NCI-H446 treated with DMSO at 0.1 percent for 48 hours (cell line): Measurements from ENCODE around the gene KCTD14.
"Not testable (repeated sequence)": the region's sequence is repeated elsewhere in the genome, so short reads cannot be mapped to it uniquely, and the experiment has no call there.

Experiments
- DNase-seq: peaks from one replicate; lab custom pipeline; 2025; lab: John Stamatoyannopoulos, UW

KCTD14 gene, protein sequence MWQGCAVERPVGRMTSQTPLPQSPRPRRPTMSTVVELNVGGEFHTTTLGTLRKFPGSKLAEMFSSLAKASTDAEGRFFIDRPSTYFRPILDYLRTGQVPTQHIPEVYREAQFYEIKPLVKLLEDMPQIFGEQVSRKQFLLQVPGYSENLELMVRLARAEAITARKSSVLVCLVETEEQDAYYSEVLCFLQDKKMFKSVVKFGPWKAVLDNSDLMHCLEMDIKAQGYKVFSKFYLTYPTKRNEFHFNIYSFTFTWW

DNA sequence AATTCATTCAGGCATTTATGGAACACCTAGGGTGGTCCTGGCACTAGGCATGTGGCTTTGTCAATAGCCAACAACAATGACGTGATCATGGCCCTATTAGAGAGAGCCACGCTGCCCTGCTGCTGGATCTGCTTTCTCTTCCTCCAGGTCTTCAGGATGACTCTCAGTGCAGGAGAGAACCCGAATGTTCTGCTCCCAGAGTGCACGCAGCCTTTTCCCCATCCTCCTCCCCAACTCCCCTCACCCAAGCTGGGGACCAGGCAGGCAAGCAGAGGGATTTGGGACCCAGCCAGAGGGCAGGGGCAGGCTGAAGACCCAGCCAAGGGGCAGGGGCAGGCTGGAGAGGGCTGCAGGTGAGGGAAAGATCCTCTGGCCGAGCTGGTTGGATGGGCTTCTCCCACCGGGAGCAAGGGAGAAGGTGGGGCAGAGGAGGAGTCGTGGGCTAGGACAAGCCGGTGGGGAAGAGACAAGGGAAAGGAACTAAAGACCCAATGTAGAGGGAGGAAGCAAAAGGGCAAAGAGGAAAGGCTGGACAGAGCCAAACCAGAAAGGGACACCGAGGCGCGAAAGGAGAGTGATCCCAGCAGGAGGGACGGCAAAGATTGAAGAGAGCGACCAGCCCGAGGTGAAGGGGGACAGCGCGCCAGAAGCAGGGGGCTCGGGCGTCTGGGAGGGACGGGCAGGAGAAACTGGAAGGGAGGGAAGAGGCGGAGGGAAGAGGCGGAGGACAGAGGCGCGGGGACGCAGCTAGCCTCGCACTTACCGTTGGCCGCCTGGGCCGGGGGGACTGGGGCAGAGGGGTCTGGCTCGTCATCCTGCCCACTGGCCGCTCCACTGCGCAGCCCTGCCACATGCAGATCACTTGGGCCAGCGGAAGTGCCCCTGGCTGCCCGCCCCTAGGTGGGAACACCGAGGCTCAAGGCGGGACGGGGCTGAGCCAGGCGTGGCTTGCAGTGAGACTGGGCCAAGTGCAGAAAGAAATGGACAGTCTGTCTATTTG lies at the start of gene KCTD14:
TSS of gene KCTD14 (minus strand) at position 880 of the 1,000 bp plus-strand sequence. CDS start at position 853, 27 bp downstream.
- DNase-seq: peak; percentile 60

DNA sequence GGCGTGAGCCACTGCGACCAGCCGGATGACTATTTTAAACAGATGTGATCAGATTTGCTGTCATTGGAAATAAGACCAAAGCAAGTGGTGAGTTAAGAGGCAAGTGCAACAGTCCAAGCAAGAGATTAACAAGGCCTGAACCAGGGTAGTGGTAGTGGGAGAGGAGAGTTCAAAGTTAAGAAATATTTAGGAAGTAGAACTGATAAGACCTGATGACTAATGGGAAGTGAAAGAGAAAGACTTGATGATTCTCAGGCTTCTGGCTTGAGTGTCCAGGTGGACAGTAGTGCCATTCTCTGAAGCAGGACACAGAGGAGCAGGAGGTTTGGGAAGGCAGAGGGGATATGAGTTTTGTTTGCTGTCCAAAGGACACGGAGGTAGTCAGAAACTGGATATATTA lies 49.4 kb upstream of the KCTD14 start:
- DNase-seq: no peak

DNA sequence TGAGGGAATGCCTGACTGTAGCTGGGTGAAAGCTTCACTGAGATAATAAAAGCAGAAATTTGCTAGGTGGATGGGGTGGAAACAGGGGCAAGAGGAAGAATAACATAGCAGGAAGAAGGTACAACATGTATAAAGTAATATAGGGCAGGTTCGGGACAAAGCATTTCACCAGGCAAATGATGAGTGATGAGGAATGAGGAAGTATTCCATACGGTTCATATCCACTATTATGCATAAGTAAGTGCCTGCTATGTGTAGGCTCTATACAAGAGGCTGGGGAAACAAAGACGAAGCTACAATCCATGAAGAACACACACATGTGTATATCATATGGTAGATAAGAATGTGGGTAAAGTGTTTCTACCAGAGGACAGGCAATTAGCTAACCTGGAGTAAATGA lies 48.6 kb upstream of the KCTD14 start:
- DNase-seq: no peak

DNA sequence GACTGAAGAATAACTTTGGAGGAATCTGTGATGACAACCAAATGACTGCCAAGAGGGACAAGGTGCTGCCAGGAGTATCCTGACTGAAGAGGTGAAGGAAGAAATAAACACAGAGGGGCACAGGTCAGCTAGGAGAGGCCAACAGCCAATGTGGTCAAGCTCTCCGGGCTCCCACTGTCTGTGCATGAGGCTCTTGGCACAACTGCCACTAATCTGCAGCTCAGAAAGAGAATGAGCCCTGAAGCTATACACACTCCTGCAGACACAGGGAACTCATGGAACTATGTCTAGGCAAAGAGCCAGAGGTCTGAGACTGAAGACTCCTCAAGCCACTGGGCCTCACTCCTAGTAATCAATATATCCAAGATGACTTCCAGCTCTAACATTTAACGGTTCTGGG lies 47.5 kb upstream of the KCTD14 start:
- no peak for DNase-seq

DNA sequence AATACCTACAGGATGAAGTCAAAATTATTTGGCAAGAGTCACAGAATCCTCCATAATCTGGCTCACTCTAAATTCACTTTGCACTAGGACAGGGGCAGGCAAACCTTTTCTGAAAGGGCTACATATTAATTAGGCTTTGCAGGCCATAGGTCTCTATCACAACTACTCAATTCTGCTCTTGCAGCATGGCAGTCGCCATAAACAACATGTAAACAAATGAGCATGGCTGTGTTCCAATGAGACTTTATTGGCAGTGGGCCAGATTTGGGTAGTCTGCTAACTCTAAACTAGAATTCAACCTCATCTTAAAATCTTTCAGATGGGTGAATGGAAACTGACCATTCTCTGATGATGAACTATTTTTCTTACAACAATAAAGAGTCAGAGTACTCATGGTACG lies 46.4 kb upstream of the KCTD14 start:
- DNase-seq: no peak

DNA sequence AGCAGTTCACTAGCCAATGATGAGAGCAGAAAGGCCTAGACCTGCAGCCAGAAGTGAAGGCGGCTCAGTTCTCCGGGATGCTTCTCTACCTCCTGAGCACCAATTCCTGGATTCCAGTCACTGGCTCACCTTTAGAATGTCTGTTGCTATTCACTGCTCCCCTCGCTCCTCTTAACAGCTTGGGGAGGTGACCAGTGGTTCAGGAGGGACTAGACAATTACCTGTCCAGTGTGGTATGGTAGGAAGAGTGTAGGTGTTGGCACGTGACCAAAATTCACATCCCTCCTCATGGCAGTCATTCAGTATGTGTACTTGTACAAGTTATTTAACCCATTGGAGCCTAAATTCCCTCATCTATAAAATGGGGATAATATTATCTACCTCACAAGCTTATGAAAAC lies 44.6 kb upstream of the KCTD14 start:
- no peak for DNase-seq

DNA sequence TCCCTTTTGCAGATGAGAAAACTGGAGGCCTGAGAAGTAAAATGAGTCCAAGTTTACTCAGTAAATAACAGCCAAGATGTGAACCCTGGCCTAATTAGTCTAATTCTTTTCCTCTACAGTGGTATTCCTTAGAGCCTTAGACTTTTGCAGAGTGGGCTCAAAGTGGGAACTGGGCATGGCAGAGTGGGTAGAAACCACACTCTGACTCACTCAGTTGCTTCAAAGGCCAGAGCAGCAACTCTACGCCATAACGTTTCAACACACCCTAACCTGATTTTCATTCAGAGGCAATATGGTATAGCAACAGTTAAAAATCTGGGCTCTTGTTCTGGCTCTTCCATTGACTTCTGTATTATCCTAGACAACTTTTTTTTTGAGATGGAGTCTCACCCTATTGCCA lies 43.4 kb upstream of the KCTD14 start:
- DNase-seq: no peak

DNA sequence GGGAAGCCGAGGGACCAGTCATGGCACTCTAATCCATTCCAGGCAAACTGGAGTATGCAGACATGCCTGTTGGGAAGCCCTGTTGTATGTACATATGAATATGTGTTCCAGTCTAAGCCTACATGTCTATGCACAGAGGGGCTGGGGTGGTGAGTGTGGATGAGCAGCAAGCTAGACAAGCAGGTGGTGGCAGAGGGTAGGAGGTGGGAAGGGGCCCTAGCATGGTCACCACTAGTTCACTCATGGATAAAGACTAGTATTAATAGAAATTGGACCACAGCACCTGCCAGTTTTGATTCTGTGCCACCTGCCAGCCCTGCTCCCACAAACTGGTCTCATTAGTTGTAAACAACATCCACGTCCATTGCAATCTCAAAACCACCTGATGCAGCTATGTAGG lies 42.1 kb upstream of the KCTD14 start:
- DNase-seq: no peak

DNA sequence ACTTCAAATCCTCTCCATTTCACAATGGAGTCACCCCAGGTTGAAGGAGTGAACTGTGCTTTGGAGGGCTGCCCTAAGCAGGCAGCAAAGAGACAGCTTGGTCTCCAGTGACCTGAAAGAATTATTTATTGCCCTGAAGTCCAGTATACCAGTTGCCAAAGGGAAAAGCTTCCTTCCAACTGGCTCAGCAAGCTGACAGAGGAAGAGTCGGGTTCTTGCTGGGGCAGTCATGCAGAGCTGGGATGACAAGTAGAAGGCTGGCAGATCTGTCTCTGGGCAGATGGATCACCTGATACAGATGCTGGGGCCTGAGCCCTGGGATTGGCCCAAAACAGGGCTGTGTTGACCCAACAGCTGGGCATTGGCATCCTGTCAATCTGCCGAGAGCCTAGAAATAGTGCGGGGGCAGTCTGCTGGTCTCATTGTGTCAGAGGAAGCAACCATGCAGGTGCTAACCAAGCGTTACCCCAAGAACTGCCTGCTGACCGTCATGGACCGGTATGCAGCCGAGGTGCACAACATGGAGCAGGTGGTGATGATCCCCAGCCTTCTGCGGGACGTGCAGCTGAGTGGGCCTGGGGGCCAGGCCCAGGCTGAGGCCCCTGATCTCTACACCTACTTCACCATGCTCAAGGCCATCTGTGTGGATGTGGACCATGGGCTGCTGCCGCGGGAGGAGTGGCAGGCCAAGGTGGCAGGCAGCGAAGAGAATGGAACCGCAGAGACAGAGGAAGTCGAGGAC lies 40.5 kb upstream of the KCTD14 start, which contains the start of gene THRSP:
TSS of gene THRSP (plus strand) at position 422 of the 742 bp plus-strand sequence. CDS start at position 443, 21 bp downstream.
- peak; percentile 77 for DNase-seq

DNA sequence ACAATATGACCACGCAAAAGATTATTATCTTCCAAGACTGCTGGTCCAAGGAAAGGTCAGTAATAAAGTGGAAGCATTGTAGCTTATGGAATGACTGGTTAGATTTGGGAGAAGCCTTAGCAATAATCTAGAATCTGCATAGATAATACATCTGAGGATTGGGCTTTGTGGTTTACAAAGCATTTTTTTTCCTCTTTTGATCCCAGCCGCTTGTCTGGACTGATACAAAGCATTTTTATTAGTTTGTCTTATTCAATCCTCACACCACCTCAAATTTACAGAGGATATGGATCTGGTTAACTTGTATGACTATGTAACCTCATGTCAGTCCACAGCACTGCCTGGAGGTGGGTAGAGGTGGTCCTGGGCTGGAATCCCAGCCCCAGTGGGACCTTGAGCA lies 39.6 kb upstream of the KCTD14 start:
- DNase-seq: no peak

DNA sequence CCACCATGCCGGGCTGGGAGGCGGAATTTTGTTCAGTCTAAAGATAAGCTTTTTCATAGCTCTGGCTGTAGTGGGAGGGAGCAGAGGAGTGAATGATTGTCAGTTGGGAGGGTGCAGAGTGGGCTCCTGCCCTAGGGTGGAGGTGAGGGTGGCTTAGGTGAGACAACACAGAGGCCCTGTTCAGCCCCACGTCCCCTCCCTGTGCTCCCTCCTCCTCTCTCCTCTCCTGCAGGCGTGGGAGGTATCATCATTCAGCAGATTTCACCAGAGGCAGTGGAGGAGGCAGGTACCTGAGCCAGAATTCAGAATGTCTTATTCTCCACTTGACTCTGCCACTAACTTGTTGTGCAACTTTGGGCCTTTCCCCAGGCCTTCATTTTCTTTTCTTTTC lies 38.8 kb upstream of the KCTD14 start:
- no peak for DNase-seq

DNA sequence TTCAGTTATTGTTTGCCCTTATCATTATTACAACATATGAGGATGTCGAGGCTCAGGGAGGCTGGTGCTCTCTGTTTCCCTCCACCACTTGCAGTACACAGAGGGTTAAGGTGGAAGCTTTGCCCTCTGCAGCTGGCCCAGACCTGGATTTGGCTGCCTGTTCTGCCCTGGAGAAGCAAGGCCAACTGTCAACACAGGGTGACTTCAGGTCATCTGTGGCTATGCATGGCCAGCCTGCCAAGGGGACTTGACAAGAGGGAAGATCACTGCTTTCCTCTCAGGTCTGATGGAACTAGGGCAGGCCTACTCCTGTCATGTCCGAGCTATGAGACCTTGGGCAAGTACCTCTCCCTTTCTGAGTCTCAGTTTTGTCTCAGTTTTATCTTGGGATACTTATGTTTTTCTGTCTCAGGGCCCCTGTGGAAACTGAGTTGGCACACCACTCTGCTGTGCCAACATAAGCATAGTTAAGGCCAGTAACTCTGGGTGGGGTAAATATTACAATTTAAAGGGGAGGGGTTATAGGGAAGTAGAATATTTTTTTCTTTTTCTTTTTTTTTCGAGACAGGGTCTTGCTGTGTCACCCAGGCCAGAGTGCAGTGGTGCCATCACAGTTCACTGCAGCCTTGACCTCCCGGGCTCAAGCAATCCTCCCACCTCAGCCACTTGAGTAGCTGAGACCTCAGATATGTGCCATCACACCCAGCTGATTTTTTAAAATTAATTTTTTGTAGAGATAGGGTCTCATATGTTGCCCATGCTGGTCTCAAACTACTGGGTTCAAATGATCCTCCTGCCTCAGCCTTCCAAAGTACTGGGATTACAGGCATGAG lies 38.2 kb upstream of the KCTD14 start:
- peak; percentile 9 for DNase-seq

DNA sequence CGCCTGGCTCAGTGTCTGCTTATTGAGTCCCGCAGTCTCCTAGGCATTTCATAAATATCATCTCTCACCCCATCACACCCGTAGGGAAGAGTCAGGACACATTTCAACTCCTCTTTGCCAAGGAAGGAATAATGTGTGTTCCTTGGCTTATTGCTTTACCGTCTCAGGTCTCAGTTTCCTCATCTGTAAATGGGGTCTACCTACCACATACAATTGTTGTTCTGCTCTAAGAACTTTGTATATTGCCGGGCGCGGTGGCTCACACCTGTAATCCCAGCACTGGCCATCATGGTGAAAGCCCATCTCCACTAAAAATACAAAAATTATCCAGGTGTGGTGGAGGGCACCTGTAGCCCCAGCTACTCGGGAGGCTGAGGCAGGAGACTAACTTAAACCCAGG lies 37.5 kb upstream of the KCTD14 start:
- no peak for DNase-seq

DNA sequence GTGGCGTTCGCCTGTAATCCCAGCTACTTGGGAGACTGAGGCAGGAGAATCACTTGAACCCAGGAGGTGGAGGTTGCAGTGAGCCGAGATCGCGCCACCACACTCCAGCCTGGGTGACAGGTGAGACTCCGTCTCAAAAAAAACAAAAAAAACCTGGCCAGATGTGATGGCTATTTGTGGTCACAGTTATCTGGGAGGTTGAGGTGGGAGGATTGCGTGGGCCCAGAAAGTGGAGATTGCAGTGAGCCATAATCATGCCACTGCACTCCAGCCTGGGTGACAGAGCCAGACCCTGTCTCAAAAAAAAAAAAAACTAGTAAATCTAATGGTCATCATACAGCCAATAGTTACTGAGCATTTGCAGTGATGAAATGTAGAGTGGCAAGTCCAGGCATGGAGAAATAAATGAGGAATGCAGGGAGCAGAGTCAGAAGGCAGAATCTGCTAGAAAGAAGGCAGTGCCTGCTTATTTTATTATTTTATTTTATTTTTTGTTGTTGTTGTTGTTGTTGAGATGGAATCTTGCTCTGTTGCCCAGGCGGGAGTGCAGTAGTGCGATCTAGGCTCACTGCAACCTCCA lies 36.8 kb upstream of the KCTD14 start:
- not testable (repeated sequence) for DNase-seq

DNA sequence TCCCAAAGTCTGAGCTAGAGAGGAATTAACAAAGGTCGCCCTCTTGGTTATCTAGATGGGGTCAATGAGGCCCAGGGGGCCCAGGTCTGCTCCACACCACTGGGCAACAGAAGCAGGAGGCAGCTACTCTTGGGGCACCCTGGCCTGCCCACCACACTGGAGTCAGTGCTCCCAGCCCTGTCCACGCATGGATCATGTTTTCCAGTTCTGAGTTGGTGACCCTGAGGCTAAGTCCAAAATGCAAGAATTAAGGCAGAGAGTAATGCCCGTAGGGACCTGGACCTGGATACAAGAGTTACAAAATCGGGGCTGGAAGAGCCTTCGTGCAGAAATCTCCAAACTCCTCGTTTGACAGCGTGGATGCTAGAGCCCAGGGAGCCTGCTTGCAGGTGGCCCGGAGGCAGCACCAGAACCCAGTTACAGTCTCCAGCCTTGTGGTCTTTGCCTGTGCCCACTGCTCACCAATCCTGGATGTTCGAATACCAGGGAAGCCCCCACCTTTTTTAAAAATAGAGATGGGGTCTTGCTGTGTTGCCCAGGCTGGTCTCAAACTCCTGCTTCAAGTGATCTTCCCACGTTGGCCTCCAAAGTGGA lies 34.5 kb upstream of the KCTD14 start:
- DNase-seq: no peak

DNA sequence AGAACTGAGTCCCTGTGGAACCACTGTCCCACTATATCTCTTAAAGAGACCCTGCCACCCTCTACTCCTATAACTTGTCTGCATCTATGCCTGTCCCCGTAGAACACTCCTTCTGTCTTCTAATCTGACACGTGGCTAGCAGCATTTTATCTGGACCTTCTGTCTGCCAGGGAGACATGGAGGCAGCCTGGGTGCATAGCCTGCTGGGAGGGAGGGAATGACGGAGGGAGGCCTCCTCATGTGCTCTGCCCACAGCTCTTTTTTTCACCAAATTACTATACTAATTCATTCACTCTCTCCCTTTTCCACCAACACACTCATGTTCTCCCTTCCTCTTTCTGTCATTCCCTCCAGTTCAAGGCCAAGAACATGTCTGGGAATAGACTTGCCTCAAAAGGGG lies 33.0 kb upstream of the KCTD14 start:
- DNase-seq: no peak

DNA sequence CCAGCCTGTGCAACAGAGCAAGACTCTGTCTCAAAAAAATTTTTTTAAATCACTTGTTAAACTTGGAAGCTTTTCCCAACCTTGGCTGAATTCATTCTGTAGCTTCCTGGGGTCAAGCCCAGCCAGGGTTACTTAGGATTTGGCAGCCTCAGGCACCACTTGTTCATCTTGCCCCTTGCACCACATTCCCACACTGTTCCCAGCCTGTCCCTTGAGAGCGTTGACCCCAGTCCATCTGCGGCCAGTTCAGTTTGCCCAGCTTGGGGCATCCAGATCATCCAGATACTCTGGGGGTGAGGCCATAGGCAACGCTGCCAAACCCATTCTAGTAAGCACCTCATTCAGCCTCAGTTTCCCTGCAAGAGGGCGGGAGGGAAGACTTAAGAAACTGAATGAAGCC lies 31.9 kb upstream of the KCTD14 start:
- no peak for DNase-seq

DNA sequence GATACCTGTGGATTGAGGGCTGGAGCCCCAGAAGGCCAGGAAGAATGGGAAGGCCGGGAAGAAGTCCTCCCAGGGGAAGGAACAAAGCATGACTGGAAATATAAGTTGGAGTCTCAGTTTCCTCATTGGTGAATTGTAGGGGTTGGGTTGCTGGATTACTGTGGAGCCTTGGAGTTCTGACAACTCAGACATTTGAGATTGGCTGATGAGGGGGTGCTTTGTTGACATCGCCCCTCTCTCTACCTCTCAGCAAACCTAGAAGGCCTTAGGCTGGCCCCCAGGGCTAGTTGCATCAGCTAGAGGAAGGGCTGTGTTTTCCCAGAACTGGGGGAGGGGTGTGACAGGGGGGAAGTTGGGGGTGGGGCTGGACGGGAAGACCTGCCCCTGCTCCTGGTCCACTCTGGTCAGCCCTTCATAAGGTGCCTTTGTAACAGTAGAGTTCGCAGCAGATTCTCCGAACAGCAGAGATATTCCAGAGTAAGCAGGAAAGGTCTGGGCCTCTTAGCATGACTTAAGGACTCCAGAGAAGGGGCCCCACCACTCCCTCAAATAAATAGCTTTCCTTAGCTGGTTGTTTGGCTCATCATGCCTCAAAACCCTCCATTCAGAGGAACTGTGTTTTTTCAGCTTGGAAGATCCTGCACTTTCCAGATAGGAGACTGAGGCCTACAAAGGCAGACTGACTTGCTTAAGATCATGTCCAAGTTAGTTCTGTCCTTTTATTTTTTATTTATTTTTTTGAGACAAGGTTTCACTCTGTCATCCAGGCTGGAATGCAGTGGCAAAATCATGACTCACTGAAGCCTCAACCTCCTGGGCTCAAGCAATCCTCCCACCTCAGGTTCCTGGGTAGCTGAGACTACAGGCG lies 28.1 kb upstream of the KCTD14 start:
- DNase-seq: no peak

DNA sequence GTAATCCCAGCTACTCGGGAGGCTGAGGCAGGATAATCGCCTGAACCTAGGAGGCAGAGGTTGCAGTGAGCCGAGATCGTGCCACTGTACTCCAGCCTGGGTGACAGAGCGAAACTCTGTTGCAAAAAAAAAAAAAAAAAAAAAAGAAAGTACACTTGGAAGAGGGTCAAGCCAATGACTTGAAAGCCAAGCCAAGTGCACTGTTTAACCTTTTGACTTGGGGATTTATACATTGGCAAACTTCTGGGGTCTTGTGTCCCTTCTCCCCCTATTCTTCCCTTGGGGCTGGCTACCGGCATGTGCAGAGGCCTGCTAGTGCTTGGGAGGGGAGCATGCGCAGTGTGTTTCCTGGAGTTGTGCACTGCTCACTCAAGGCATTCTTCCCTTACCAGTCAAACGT lies 26.3 kb upstream of the KCTD14 start:
- no peak for DNase-seq

DNA sequence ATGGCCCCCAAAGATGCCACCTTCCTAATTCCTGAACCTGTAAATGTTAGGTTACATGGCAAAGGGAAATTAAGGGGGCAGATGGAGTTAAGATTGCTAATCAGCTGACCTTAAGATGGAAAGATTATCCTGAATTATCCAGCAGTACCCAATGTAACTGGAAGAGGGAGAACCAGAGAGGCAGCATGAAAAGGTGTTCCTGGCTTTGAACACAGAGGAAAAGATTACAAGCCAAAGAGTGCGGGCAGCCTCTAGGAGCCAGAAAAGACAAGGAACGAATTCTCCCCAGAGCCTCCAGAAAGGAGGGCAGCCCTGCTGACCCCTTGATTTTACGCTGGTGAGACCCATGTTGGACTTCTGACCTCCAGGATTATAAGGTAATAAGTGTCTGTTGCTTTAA lies 25.5 kb upstream of the KCTD14 start:
- no peak for DNase-seq
